Epidermal melanocyte (primary cell): Measurements from ENCODE around the gene MBD5.
A peak's percentile ranks its signal among the peaks of the same experiment; 100 is the strongest.

Source experiments
- DNase-seq: peaks from one replicate; pipeline ENCODE4 v3.0.0; 2011; ENCODE audit warnings: low spot score; ENCODE audit not compliant: insufficient read length

MBD5 gene

GRCh38 chr2:148110184-148110583 lies 89.3 kb downstream of the MBD5 start:
- DNase-seq: no peak

- DNase-seq: no peak
These were observed 101.9 kb downstream of the MBD5 start for GRCh38 chr2:148122788-148123187.

GRCh38 chr2:148124271-148124670 lies 103.4 kb downstream of the MBD5 start:
- no peak for DNase-seq

DNA sequence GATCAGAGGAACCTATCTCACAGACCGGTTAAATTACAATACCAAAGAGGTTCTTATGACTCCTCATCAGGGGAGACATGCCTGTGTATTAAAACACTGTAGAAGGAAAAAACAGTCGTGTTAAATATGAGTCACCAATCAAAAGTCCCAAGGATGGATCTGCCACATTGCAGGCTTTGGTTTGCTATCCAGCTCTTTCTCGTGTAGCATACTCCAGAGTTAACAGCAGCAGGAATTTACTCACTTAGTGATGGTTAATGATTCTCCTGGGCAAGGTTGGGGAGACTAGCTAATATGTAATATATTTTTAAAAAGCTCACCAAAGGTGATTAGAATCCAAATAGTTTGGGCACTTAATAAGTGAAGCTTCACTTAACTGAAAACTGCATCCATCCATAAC lies 109.7 kb downstream of the MBD5 start:
- DNase-seq: no peak

DNA sequence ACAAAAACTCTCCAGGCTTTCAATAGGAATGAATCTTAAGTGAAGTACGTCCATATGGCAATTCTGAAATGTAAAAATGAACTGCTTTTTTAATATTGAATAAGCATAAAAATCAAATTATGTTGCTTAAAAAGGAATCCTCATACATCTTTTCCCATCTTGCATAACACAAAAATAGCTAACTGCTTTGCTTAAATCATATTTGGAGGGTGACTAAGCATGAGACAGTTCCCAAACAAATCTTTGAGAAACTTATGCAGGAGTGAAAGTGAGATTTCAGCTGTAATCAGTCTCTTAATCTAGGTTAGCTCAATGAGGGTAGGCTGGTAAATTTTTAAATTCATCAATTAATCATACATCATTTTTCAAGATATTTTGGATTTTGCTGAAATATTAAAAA lies 111.5 kb downstream of the MBD5 start:
- DNase-seq: no peak

GRCh38 chr2:148135705-148136104 lies 114.8 kb downstream of the MBD5 start:
- DNase-seq: no peak

GRCh38 chr2:148136441-148136840 lies 115.5 kb downstream of the MBD5 start:
- no peak for DNase-seq

DNA sequence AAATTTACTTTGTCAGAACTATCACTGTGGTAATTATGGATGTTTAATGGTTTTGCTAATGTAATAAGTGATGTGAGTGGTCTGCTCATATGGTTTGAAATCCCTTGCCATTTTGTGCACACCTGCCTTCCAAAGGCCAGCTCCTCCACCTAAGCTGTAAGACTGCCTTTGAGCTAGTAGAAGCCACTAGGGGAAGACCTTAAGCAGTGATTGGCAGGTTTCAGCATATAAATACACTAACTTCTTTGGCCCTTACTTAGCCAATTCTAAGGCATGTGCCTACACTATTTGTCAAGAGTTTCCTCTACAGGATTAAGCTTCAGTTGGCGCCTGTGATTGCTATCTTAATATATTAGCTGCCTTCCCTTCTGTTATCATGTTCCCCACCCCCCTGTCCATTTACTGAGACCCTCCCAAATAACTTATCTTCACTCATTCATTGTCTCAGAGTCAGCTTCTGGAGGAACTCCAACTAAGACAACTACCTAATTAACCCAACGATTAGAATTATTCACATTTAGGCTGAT lies 141.1 kb downstream of the MBD5 start:
- DNase-seq: no peak

DNA sequence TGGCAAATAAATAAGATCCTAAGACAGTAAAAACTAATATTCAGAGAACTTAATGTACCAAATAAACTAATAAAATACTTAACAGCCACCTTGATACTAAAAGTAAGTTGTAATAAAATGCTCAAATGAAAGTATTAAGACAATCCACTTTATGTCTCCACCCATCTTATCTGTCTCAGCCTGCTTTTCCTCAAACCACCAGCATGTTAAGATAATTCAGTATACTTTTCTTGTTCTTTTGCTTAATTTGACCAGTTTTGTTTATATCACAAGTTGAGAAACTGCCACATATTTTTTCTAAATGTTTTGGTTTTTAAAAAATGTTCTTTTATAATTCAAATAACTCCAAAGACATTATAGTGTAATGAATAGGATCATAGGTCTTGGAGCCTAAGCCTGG lies 142.0 kb downstream of the MBD5 start:
- no peak for DNase-seq

- no peak for DNase-seq
These were observed 145.1 kb downstream of the MBD5 start for GRCh38 chr2:148165975-148166374.

GRCh38 chr2:148167241-148167766 lies 146.4 kb downstream of the MBD5 start:
- peak; percentile 27 for DNase-seq

DNA sequence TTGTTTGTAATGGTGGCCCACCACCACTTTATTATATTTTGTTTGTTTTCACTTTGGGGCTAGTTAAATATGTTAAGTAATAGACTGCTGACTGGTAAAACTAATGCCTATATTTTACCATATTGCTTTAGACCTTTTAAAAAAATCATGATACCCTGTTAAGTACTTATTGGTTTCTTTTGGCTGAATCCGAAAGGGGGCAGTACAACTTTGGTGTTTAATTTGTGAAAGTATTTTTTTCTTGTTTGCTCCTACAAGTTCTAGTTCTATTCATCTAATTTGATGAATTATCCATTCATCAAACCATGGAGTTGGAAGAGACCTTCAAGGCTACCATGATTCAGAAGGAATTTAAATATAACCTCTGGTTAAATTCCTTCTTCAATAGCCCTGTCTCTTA lies 147.0 kb downstream of the MBD5 start:
- no peak for DNase-seq

GRCh38 chr2:148172131-148172753 lies 151.4 kb downstream of the MBD5 start:
- no peak for DNase-seq

DNA sequence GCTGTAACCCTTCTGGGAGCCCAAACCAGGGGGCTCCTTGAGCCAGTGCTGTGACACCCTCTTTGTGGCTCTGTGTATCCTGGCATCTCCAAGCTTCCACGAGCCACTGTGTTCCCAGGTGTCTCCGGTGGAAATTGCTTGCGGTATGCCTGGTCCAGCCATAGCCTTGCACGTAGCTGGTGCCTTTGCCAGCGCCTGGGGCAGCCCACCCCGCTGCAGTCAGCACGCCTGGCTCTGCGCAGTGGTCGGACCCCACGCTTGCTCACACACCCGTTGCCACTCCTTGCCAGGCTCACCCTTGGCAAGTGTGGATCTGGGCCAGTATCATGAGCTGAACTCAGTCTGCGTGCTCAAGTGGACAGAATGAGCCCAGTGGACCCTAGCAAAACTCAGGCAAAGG lies 152.3 kb downstream of the MBD5 start:
- no peak for DNase-seq

DNA sequence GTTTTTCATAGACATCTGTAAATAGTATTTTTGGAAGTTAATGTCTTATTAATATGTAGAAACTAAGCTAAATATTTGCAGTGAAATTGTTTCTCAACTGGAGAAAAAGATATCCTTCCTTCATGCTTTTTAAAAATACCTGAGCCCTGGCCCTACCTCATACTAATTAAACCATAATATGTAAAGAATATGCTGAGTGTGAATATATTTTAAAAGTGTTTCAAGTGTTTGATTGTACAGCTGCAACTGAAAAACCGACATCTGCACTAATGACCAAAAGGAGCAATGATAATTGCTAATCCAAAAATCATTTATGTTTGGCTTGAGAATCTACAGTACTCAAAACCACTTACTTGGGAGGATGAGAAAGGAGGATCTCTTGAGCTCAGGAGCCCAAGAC lies 156.7 kb downstream of the MBD5 start:
- DNase-seq: no peak

DNA sequence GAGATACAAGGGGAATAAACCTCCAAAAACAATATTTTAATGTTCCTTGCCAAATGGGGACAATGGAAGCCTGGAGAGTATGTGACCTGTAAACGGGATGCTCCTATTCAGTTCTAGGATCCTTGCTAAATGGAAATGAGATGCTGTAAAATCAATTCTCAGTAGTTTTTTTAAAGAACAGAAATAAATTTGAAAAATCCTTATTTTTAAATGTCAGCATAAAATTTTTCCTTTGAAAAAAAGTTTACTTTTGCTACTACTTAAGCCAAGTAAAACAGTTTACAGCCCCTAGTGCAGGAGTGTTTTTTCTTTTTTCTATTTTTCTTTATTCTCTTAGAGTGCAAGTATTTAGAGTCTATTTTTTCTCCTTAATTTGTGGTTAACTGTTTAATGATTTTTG lies 158.8 kb downstream of the MBD5 start:
- DNase-seq: no peak

GRCh38 chr2:148184976-148185375 lies 164.1 kb downstream of the MBD5 start:
- DNase-seq: no peak

DNA sequence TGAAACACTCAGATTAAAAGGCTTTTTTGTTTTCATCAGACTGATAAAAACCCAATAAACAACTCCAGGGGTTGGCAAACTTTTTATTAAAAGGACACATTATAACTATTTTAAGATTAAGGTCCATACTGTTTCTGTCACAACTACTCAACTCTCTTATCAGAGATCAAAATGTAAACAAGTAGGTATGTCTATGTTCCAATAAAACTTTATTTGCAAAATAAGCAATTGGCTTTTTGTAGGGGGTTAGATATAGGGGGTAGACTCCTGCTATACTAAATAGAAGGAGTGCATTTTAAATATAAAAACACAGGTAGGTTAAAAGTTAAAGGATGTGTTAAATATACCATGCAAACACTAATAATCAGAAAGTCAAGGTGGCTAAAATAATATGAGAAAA lies 174.0 kb downstream of the MBD5 start:
- DNase-seq: no peak

- no peak for DNase-seq
These were observed 180.4 kb downstream of the MBD5 start for GRCh38 chr2:148201075-148202004.

DNA sequence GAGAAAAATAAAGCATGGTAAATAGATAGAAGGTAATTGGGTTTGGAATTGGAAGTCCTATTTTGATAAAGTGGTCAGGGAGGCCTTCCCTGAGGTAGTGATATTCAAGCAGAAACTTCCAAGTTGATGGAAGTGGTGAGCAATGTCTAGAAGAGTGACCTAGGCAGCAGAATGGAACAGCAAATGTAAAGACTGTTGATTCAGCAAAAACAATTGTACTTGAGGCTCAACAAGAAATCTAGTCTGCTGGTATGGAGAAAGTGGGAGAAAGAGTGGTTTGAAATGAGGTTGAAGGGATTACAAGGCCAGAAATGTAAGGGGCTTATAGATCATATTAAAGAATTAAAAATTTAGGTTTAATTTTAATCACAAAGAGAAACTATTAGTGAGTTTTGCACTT lies 181.3 kb downstream of the MBD5 start:
- DNase-seq: no peak

DNA sequence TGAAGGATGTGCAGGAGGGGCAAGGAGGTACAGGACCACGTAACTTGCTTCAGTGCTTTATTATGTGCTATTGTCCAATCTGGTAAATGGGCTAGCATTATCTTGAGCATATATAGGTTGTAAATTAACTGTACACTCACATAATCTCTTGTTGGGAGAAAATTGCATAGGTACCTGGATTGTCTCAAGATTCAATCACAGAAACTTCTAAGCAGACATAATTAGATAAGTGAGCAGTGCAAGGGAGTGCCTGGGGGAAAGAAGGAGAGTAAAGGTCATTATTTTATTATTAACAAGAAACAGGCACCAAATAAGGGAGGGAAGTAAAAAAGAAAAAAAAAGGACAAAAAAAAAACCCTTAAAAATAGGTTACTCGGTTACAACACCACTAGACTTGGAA lies 186.2 kb downstream of the MBD5 start:
- no peak for DNase-seq

- no peak for DNase-seq
These were observed 188.7 kb downstream of the MBD5 start for GRCh38 chr2:148209603-148210002.
